Measurements from ENCODE around the gene CRKL. TPM values are rescaled to one million over a fixed set of nuclear protein-coding genes. Genes with fewer than 3 reads are reported as not detected.

Gene CRKL
- total and polyA plus RNA-seq, 2 donors (not counting 1 experiment from before 2014, with no cell fraction given), result 17.1 to 76.7 TPM

DNA sequence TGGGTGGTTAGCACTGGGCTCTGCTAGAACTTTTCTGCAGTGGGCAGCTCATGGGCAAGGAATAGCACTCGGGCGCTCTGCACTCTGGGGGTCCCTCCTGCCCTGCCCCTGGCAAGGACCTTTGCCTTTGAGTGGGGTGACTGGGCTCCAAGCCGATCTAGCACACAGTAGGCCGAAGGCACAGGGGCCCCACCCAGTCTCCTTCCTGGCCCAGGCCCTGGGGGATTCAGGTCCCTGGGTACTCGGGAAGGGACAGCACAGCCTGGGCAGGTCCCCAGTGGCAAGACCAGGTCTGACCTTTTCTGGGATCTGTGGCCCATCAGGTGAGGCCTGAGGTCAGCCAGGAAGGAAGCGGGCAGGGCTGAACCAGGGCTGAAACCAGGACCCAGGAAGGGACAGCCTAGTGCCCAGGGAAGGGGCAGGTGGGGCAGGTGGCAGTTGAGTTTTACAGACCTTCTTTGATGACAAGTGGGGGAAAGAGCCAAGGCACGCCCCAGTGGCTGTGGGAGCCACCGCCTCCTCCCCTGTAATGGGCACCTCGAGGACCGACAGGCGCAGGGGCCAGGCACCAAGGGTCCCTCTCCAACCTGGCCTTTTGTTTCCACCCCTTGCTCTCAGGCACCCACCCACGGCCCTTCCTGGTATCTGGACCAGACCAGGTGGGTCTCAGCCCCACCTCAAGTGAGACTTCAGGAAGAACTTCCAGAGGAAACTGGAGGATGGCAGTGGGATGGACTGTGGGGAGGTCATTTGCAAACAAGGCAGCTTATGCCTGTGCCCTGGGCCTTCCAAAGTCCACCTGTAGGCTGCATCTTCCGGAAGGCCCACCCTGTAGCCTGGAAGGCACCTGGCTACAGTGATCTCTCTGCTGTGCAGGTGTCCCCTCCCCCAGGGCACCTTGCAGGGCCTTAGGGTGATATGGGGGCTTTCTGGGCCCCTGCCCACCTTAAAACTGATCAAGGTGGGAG is 49.0 kb downstream of the CRKL start:
- TF ChIP-seq CTCF (IDR thresholded peaks at IDR 0.05), result no peak
- no peak for TF ChIP-seq EZH2 (IDR thresholded peaks at IDR 0.05; ENCODE audit: borderline replicate concordance, insufficient read depth, low read depth, low read length, poor library complexity, severe bottlenecking)
- 76% methylated on average over 12 of the region's 13 CpGs for WGBS (ENCODE audit: insufficient coverage)
- Histone ChIP-seq H3K79me2 (ENCODE audit: control insufficient read depth, insufficient read depth, low read length) (no peaks in the 10 kb centered on the region), H3K4me2 (replicated peaks; ENCODE audit: low read depth, low read length, poor library complexity, severe bottlenecking) (peak overlapping the region; percentile 94), H3K9ac (ENCODE audit: low read length) (no peak overlapping the region), H4K20me1 (ENCODE audit: control insufficient read depth, insufficient read depth, low read length, poor library complexity, severe bottlenecking) (no peaks in the 10 kb centered on the region), H3K9me3 (ENCODE audit: control extremely low read depth in 1 of 3, control insufficient read depth in 2 of 3, insufficient read depth in 1 of 3, low read length in 2 of 3) (no peaks in the 10 kb centered on the region), H2AFZ (ENCODE audit: insufficient read depth, low read depth, low read length, poor library complexity, severe bottlenecking) (peak overlapping the region; percentile 79), H3K27me3 (replicated peaks in 1 of 4; ENCODE audit: control extremely low read depth in 1 of 4, control insufficient read depth in 3 of 4, insufficient read depth in 4 of 4, low read length in 3 of 4) (peaks cover 0 to 17% (median 2%) of the 10 kb centered on the region in 4 experiments), H3K27ac (ENCODE audit: low read length in 2 of 2) (no peak overlapping the region), H3K36me3 (replicated peaks in 1 of 2; ENCODE audit: control extremely low read depth in 1 of 2, control insufficient read depth in 1 of 2, extremely low read depth in 1 of 2, insufficient read depth in 2 of 2, low read length in 1 of 2) (no peaks in the 10 kb centered on the region), H3K4me1 (ENCODE audit: control insufficient read depth in 2 of 2, insufficient read depth in 2 of 2, low read length in 2 of 2) (peaks cover 36 to 54% of the 10 kb centered on the region in 2 donors), H3K4me3 (ENCODE audit: control extremely low read depth in 1 of 5, extremely low read depth in 1 of 5, insufficient read depth in 1 of 5, low read depth in 2 of 5, low read length in 4 of 5) (no peak overlapping the region)
- peaks cover 46% of the 10 kb centered on the region for H3K4me1 Mint-ChIP-seq
- ChIA-PET POLR2A (no interaction called here), CTCF (no interaction called here)
- H3K4me3 Mint-ChIP-seq, result peak overlapping the region; percentile 70
- no peak for ATAC-seq (ENCODE audit: low read depth)
- peaks cover 3% of the 10 kb centered on the region for H3K27me3 Mint-ChIP-seq
- H3K9me3 Mint-ChIP-seq (ENCODE audit: insufficient read depth), result no peaks in the 10 kb centered on the region
- no peak for DNase-seq
- intact Hi-C loops (cut with micrococcal nuclease), result no loop called here
- H3K27ac Mint-ChIP-seq, result peak overlapping the region; percentile 56
